ENCODE results near the gene PLVAP. TPM values are rescaled to one million over a fixed set of nuclear protein-coding genes. Genes with fewer than 3 reads are reported as not detected.

PLVAP gene
- total RNA-seq, 1 donor from 2014 or later, result 0.58 TPM

GRCh38 chr19:17339088-17339741 lies 37.9 kb downstream of the PLVAP start:
- DNase-seq (ENCODE audit: low read depth), result no peak
- no peak for TF ChIP-seq CTCF (conservative IDR thresholded peaks at IDR 0.05; ENCODE audit: low read depth, low read length)
- no peak overlapping the region for H3K4me3 ChIP-seq (ENCODE audit: low read depth, low read length)

GRCh38 chr19:17338433-17339078 lies 38.6 kb downstream of the PLVAP start:
- peak overlapping the region; percentile 98 for H3K4me3 ChIP-seq (ENCODE audit: low read depth, low read length)
- TF ChIP-seq CTCF (conservative IDR thresholded peaks at IDR 0.05; ENCODE audit: low read depth, low read length), result no peak
- DNase-seq (ENCODE audit: low read depth), result no peak

GRCh38 chr19:17337675-17338432 lies 39.3 kb downstream of the PLVAP start:
- no peak for TF ChIP-seq CTCF (conservative IDR thresholded peaks at IDR 0.05; ENCODE audit: low read depth, low read length)
- no peak for DNase-seq (ENCODE audit: low read depth)
- peak overlapping the region; percentile 98 for H3K4me3 ChIP-seq (ENCODE audit: low read depth, low read length)

GRCh38 chr19:17336872-17337674 lies 40.1 kb downstream of the PLVAP start, which contains the start of gene GTPBP3:
GTPBP3 (plus strand) TSS chr19:17337553; CDS start chr19:17337612, 59 bp downstream.
- H3K4me3 ChIP-seq (ENCODE audit: low read depth, low read length), result peak within 1 kb of the TSS; percentile 98
- no peak for TF ChIP-seq CTCF (conservative IDR thresholded peaks at IDR 0.05; ENCODE audit: low read depth, low read length)
- peak; percentile 91 for DNase-seq (ENCODE audit: low read depth)

- H3K4me3 ChIP-seq (ENCODE audit: low read depth, low read length), result peak overlapping the region; percentile 98
- no peak for DNase-seq (ENCODE audit: low read depth)
- no peak for TF ChIP-seq CTCF (conservative IDR thresholded peaks at IDR 0.05; ENCODE audit: low read depth, low read length)
These were observed 41.6 kb downstream of the PLVAP start for GRCh38 chr19:17335575-17335974.

Data from epithelial cell of proximal tubule (primary cell).